Measurements from ENCODE around the gene CDH22. TPM values are rescaled to one million over a fixed set of nuclear protein-coding genes. Genes with fewer than 3 reads are reported as not detected.

CDH22 gene
- total and polyA plus RNA-seq, 5 donors from 2014 or later: not detected

DNA sequence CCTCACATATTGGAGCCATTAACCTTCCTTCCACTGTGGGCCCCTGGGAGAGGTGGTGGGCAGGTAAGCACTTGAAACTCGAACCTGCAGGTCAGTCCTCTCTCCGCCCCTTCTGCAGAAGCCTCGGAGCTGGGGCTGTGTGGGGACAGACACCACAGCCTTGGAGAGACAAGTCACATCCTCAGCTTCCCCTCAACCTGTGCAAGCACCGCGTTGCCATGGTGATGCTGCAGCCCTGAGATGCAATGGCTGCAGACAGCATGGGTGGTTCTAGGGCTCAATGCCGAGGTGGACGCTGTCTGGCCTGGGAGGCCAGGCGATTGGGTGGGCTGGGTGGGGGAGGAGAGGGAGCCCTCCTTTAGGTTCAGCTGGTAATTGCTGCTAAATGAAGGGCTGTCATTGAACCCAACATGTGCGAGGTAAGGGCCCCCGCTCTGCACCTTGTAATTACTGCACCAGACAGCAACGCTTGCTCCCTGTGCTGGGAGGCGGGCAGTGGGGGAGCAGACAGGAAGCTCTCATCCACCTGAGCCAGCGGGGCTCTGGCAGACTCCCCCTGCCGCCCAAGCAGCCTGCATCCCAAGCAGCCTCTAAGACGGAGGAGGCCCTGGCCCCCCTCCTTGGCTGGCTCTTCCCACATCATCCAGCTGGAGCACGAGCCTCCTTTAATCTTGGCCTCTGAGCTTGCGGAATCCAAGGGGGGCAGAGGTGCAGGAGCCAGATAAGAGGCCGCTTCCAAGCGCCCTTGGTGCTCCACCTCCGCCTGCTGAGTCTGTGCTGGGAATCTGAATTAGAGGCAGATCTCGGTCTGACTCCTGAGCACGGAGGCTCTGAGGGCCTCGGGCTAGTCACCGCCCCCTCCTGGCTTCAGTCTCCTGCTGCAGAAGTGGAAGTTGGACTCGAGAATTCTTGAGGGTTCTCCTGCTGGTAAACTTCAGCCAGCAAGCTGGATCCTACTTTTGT is 39.8 kb upstream of the CDH22 start:
- Histone ChIP-seq H3K4me3 (ENCODE audit: low read depth, low read length) (no peak overlapping the region), H3K4me1 (ENCODE audit: control insufficient read depth, insufficient read depth, low read length, poor library complexity, severe bottlenecking) (peaks cover 4% of the 10 kb centered on the region), H3K27ac (ENCODE audit: insufficient read depth, low read length, poor library complexity, severe bottlenecking) (no peak overlapping the region), H3K9me3 (ENCODE audit: control insufficient read depth in 2 of 2, low read length in 2 of 2) (no peaks in the 10 kb centered on the region), H3K27me3 (ENCODE audit: control insufficient read depth, insufficient read depth, low read length) (no peaks in the 10 kb centered on the region), H3K36me3 (ENCODE audit: control insufficient read depth, insufficient read depth, low read length) (peaks cover 25% of the 10 kb centered on the region)
- Mint-ChIP-seq H3K27ac (no peak overlapping the region), H3K36me3 (peaks cover 10% of the 10 kb centered on the region), H3K9me3 (no peaks in the 10 kb centered on the region), H3K4me3 (no peak overlapping the region), H3K4me1 (peaks cover 0 to 32% (median 13%) of the 10 kb centered on the region in 4 donors), H3K27me3 (peaks cover 2% of the 10 kb centered on the region)
- ATAC-seq (ENCODE audit: low read depth in 2 of 2) (no peak), DNase-seq (no peak)

DNA sequence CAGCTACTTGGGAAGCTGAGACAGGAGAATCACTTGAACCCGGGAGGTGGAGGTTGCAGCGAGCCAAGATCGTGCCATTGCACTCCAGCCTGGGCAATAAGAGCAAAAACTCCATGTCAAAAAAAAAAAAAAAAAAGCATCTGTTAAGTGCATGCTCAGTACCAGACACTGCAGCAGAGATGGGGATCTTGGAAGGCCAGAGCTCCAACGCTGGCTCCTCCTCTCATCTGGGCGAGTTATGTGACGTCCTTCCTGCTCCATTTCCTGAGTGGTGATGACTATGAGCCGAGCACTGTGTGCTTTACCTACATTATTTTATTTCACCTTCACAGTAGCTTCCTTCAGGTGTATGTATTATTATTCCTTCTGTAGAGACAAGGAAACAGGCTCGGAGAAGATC is 38.5 kb upstream of the CDH22 start:
- peaks cover 13% of the 10 kb centered on the region for H3K27me3 Mint-ChIP-seq
- Histone ChIP-seq H3K27me3 (ENCODE audit: control insufficient read depth, insufficient read depth, low read length) (no peaks in the 10 kb centered on the region), H3K4me3 (ENCODE audit: low read depth, low read length) (no peak overlapping the region), H3K9me3 (ENCODE audit: control insufficient read depth in 2 of 2, low read length in 2 of 2) (no peaks in the 10 kb centered on the region), H3K4me1 (ENCODE audit: control insufficient read depth, insufficient read depth, low read length, poor library complexity, severe bottlenecking) (peaks cover 12% of the 10 kb centered on the region), H3K36me3 (ENCODE audit: control insufficient read depth, insufficient read depth, low read length) (peaks cover 25% of the 10 kb centered on the region), H3K27ac (ENCODE audit: insufficient read depth, low read length, poor library complexity, severe bottlenecking) (no peak overlapping the region)
- no peak overlapping the region for H3K4me3 Mint-ChIP-seq
- no peak overlapping the region for H3K27ac Mint-ChIP-seq
- no peak for DNase-seq
- H3K9me3 Mint-ChIP-seq: no peaks in the 10 kb centered on the region
- peaks cover 10% of the 10 kb centered on the region for H3K36me3 Mint-ChIP-seq
- ATAC-seq (ENCODE audit: low read depth in 2 of 2): no peak
- peaks cover 0 to 38% (median 17%) of the 10 kb centered on the region in 4 donors for H3K4me1 Mint-ChIP-seq

DNA sequence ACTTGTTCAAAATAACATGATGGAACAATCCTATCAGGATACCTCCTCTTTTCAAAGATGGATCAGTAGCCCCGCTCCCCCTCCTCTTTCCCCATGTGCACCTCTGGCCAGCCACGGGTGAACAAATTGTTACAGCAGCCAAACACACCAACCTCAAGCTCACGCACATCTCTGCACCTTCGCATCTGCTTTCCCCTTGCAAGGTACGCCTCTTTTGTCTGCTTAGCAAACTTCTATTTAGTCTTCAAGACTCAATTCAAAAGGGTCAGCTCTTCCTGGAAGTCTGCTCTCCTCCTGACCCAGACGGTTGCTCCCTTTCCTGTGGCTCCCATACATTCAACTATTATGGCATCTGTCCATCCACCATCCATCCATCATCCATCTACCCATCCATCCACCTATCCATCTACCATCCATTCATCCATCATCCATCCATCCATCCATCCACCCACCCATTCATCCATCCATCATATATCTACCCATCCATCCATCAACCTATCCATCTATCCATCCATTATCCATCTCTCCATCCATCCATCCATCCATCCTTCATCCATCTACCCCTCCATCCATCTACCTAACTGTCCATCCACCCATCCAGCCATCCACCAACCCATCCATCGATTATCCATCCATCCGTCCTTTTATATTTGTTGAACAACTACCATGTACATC is 36.3 kb upstream of the CDH22 start:
- Mint-ChIP-seq H3K4me3 (peak overlapping the region in 1 of 4 donors; percentile 26), H3K27me3 (peaks cover 18% of the 10 kb centered on the region), H3K27ac (peak overlapping the region in 2 of 3 donors; percentile 30 to 37), H3K36me3 (peaks cover 6% of the 10 kb centered on the region), H3K4me1 (peaks cover 0 to 39% (median 17%) of the 10 kb centered on the region in 4 donors), H3K9me3 (no peaks in the 10 kb centered on the region)
- H3K4me3 ChIP-seq (ENCODE audit: low read depth, low read length): no peak overlapping the region
- H3K36me3 ChIP-seq (ENCODE audit: control insufficient read depth, insufficient read depth, low read length): peaks cover 10% of the 10 kb centered on the region
- DNase-seq (no peak), ATAC-seq (ENCODE audit: low read depth in 2 of 2) (no peak)
- peaks cover 12% of the 10 kb centered on the region for H3K4me1 ChIP-seq (ENCODE audit: control insufficient read depth, insufficient read depth, low read length, poor library complexity, severe bottlenecking)
- H3K27ac ChIP-seq (ENCODE audit: insufficient read depth, low read length, poor library complexity, severe bottlenecking): no peak overlapping the region
- no peaks in the 10 kb centered on the region for H3K9me3 ChIP-seq (ENCODE audit: control insufficient read depth in 2 of 2, low read length in 2 of 2)
- no peaks in the 10 kb centered on the region for H3K27me3 ChIP-seq (ENCODE audit: control insufficient read depth, insufficient read depth, low read length)

DNA sequence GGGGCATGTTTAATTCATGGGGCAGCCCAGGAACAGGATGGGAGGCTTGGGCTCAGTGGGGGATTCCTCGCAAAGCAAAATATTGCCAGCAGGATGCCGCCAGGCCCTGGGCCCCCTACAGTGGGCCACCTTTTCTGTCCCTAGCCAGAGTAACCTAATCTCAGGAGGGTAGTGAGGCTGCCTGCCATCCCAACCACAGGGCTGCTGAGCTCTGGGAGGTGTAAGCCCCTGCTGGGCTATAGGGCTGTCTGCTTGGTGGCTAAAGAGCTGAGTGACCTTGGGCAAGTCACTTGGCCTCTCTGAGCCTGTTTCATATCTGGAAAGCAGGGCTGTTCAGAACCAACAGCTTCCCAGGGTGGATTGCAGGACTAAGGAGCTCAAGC is 35.7 kb upstream of the CDH22 start:
- Mint-ChIP-seq H3K27me3 (peaks cover 18% of the 10 kb centered on the region), H3K27ac (no peak overlapping the region)

DNA sequence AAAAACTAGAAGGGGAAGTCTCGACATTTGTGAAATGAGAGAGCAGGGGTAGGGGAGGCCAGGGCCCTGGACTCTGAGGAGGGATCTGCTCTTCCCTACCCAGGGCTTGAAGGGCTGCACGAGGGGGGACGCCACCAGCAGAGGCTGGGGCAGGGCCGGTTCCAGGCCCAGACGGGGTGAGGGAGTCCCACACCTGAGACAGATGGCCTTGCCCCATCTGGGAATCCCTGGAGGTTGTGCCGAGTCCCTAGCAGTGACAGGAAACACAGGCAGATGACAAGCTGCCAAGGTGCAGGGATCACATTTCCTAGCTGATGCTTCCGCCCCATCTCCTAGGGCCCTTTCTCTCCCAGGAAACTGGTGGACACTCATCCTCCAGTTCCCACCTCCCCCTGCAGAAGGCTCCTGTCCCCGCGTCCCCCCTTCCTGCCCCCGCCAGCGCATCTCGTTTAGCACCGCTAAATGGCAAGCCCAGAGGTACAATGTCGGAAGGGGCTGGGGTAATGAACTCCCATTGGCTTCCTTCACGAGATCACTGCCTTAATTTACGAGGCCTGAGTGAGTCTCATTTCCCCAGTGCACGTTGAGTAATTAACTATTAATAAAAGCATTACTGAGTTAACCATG is 35.2 kb upstream of the CDH22 start:
- H3K9me3 Mint-ChIP-seq: no peaks in the 10 kb centered on the region
- peaks cover 4% of the 10 kb centered on the region for H3K36me3 ChIP-seq (ENCODE audit: control insufficient read depth, insufficient read depth, low read length)
- H3K4me3 Mint-ChIP-seq: peak overlapping the region in 3 of 4 donors; percentile 61 to 87 (median 80)
- peaks cover 12% of the 10 kb centered on the region for H3K4me1 ChIP-seq (ENCODE audit: control insufficient read depth, insufficient read depth, low read length, poor library complexity, severe bottlenecking)
- no peak overlapping the region for H3K4me3 ChIP-seq (ENCODE audit: low read depth, low read length)
- peaks cover 18% of the 10 kb centered on the region for H3K27me3 Mint-ChIP-seq
- peaks cover 4% of the 10 kb centered on the region for H3K36me3 Mint-ChIP-seq
- H3K27ac Mint-ChIP-seq: peak overlapping the region in 2 of 3 donors; percentile 74 to 83
- DNase-seq (no peak), ATAC-seq (ENCODE audit: low read depth in 2 of 2) (no peak)
- H3K9me3 ChIP-seq (ENCODE audit: control insufficient read depth in 2 of 2, low read length in 2 of 2): no peaks in the 10 kb centered on the region
- H3K27ac ChIP-seq (ENCODE audit: insufficient read depth, low read length, poor library complexity, severe bottlenecking): no peak overlapping the region
- peaks cover 7% of the 10 kb centered on the region for H3K27me3 ChIP-seq (ENCODE audit: control insufficient read depth, insufficient read depth, low read length)
- H3K4me1 Mint-ChIP-seq: peaks cover 0 to 32% (median 15%) of the 10 kb centered on the region in 4 donors

More for the DNA sequence above, 35.7 kb upstream of the CDH22 start:
- DNase-seq: no peak
- H3K9me3 Mint-ChIP-seq: no peaks in the 10 kb centered on the region
- no peak overlapping the region for H3K4me3 ChIP-seq (ENCODE audit: low read depth, low read length)
- H3K27me3 ChIP-seq (ENCODE audit: control insufficient read depth, insufficient read depth, low read length): peaks cover 6% of the 10 kb centered on the region
- no peak for ATAC-seq (ENCODE audit: low read depth in 2 of 2)
- H3K9me3 ChIP-seq (ENCODE audit: control insufficient read depth in 2 of 2, low read length in 2 of 2): no peaks in the 10 kb centered on the region
- peaks cover 12% of the 10 kb centered on the region for H3K4me1 ChIP-seq (ENCODE audit: control insufficient read depth, insufficient read depth, low read length, poor library complexity, severe bottlenecking)
- H3K36me3 ChIP-seq (ENCODE audit: control insufficient read depth, insufficient read depth, low read length): peaks cover 8% of the 10 kb centered on the region
- H3K4me1 Mint-ChIP-seq: peaks cover 0 to 34% (median 15%) of the 10 kb centered on the region in 4 donors
- peak overlapping the region in 1 of 4 donors; percentile 63 for H3K4me3 Mint-ChIP-seq
- no peak overlapping the region for H3K27ac ChIP-seq (ENCODE audit: insufficient read depth, low read length, poor library complexity, severe bottlenecking)
- H3K36me3 Mint-ChIP-seq: peaks cover 4% of the 10 kb centered on the region

DNA sequence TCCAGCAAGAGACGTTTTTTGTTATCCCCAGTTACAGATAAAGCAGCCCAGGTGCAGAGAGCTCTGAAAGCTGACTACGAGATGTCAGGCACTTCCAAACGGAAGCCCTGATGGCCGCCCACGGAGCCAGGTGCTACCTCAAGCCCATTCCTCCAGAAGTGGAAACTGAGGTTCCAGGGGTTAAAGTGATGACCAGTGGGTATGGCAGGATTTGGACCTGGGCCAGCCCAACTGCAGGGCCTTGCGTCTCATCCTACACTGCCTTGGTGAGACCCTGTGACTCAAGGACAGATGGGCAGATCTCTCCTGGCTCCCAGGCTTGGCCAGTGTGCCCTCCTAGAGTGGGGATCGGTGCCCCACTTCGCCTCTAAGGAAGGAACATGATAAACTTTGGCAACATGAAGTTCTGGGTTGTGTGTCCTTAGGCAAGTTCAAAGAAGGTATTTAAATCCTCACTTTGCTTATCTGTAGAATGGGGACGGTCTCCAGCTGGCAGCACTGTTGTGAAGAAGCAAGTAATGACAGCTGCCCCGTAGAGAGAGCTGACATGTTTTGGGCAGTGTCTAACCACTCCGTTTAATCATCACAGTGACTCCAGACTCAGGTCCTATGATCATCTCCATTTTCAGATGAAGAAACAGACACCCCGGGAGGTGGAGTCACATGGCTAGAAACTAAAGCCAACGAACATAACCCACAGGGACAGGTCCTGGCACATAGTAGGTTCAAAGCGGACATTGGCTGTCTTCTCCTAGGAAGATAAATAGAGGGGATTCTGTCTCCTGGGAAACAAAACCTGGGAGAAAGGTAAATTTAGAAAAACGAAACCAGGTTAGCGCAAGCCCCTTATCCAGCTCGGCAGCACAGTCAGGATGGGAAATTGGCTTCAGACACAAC is 34.4 kb upstream of the CDH22 start:
- H3K36me3 Mint-ChIP-seq: peaks cover 4% of the 10 kb centered on the region

DNA sequence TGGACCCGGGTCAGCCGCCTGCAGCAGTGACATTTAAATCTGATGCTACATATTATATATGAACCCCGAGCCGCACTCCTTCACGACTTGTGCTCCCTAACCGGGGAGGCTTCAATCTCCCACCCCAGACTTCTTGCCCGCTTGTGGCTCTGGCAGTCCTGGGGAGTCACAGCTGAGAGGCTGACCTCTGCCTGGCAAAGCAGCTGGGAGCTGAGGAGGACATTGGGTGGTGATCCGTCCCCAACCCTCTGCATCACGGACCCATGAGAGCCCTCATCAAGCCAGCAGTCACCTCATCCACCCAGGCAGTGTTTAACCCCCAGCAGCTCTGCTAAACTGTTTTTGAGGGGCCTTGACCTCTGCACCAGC is 33.7 kb upstream of the CDH22 start:
- Mint-ChIP-seq H3K4me3 (no peak overlapping the region), H3K36me3 (peaks cover 4% of the 10 kb centered on the region), H3K27ac (no peak overlapping the region), H3K9me3 (no peaks in the 10 kb centered on the region), H3K4me1 (peaks cover 0 to 32% (median 14%) of the 10 kb centered on the region in 4 donors), H3K27me3 (peaks cover 24% of the 10 kb centered on the region)
- Histone ChIP-seq H3K27ac (ENCODE audit: insufficient read depth, low read length, poor library complexity, severe bottlenecking) (no peak overlapping the region), H3K4me3 (ENCODE audit: low read depth, low read length) (no peak overlapping the region), H3K9me3 (ENCODE audit: control insufficient read depth in 2 of 2, low read length in 2 of 2) (no peaks in the 10 kb centered on the region), H3K36me3 (ENCODE audit: control insufficient read depth, insufficient read depth, low read length) (peaks cover 4% of the 10 kb centered on the region), H3K4me1 (ENCODE audit: control insufficient read depth, insufficient read depth, low read length, poor library complexity, severe bottlenecking) (peaks cover 12% of the 10 kb centered on the region), H3K27me3 (ENCODE audit: control insufficient read depth, insufficient read depth, low read length) (peaks cover 7% of the 10 kb centered on the region)
- no peak for DNase-seq
- ATAC-seq (ENCODE audit: low read depth in 2 of 2): no peak

More for the DNA sequence above, 34.4 kb upstream of the CDH22 start:
- Histone ChIP-seq H3K27ac (ENCODE audit: insufficient read depth, low read length, poor library complexity, severe bottlenecking) (no peak overlapping the region), H3K9me3 (ENCODE audit: control insufficient read depth in 2 of 2, low read length in 2 of 2) (no peaks in the 10 kb centered on the region), H3K36me3 (ENCODE audit: control insufficient read depth, insufficient read depth, low read length) (peaks cover 4% of the 10 kb centered on the region), H3K27me3 (ENCODE audit: control insufficient read depth, insufficient read depth, low read length) (peaks cover 7% of the 10 kb centered on the region), H3K4me3 (ENCODE audit: low read depth, low read length) (peak overlapping the region; percentile 9), H3K4me1 (ENCODE audit: control insufficient read depth, insufficient read depth, low read length, poor library complexity, severe bottlenecking) (peaks cover 12% of the 10 kb centered on the region)
- Mint-ChIP-seq H3K27me3 (peaks cover 24% of the 10 kb centered on the region), H3K9me3 (no peaks in the 10 kb centered on the region), H3K4me3 (peak overlapping the region in 3 of 4 donors; percentile 61 to 87 (median 80)), H3K4me1 (peaks cover 0 to 32% (median 15%) of the 10 kb centered on the region in 4 donors), H3K27ac (peak overlapping the region; percentile 18 to 83 (median 74))
- ATAC-seq (ENCODE audit: low read depth in 2 of 2) (no peak), DNase-seq (no peak)
